CD4-positive, alpha-beta T cell treated with Interleukin-2 at 100 ng/mL for 4 hours (primary cell): ENCODE results near the gene OR51B5.
"Not testable (repeated sequence)": the region's sequence is repeated elsewhere in the genome, so short reads cannot be mapped to it uniquely, and the experiment has no call there.

Experiments used
- DNase-seq: peaks from one replicate; pipeline ENCODE4 v3.0.0-alpha.2; 2020; ENCODE audit warnings: low spot score

The OR51B5 gene

GRCh38 chr11:5335170-5335569 lies 8.2 kb downstream of the OR51B5 start:
- DNase-seq: no peak

GRCh38 chr11:5324197-5324596 lies 19.1 kb downstream of the OR51B5 start, which contains the start of gene OR51B2:
TSS of gene OR51B2 (minus strand) at chr11:5324297. CDS start at chr11:5324297, 0 bp downstream.
- DNase-seq: no peak

GRCh38 chr11:5317292-5317691 lies 26.0 kb downstream of the OR51B5 start:
- DNase-seq: no peak

DNA sequence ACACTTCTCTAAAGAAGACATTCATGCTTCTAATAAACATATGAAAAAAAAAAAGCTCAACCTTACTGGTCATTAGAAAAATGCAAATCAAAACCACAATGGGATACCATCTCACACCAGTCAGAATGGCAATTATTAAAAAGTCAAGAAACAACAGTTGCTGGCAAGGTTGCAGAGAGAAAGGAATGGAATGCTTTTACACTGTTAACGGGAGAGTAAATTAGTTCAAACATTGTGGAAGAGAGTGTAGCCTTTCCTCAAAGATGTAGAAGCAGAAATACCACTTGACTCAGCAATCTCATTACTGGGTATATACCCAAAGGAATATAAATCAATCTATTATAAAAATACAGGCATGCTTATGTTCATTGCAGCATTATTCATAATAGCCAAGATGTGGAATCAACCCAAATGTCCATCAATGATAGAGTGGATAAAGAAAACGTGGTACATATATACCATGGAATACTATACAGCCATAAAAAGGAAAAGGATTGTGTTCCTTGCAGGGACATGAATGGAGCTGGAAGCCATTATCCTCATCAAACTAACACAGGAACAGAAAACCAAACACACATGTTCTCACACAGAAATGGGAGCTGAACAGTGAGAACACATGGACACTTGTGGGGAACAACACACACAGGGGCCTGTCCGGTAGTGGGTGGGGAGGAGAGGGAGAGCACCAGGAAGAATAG lies 29.8 kb downstream of the OR51B5 start:
- DNase-seq: not testable (repeated sequence)

- no peak for DNase-seq
Observed at GRCh38 chr11:5310423-5310822, 32.9 kb downstream of the OR51B5 start.

- DNase-seq: no peak
Observed at GRCh38 chr11:5307256-5308019, 35.9 kb downstream of the OR51B5 start.

GRCh38 chr11:5304046-5304445 lies 39.3 kb downstream of the OR51B5 start:
- DNase-seq: no peak

GRCh38 chr11:5303626-5304025 lies 39.7 kb downstream of the OR51B5 start:
- DNase-seq: no peak

GRCh38 chr11:5301846-5302245 lies 41.5 kb downstream of the OR51B5 start, which contains the start of gene OR51B4:
TSS of gene OR51B4 (minus strand) at chr11:5301946. CDS start at chr11:5301946, 0 bp downstream.
- no peak for DNase-seq

GRCh38 chr11:5300251-5300650 lies 43.1 kb downstream of the OR51B5 start:
- DNase-seq: no peak

GRCh38 chr11:5298451-5298850 lies 44.9 kb downstream of the OR51B5 start:
- DNase-seq: no peak

GRCh38 chr11:5297721-5298323 lies 45.5 kb downstream of the OR51B5 start:
- DNase-seq: no peak

- DNase-seq: not testable (repeated sequence)
Observed at GRCh38 chr11:5294342-5294995, 48.9 kb downstream of the OR51B5 start.

GRCh38 chr11:5293028-5293427 lies 50.3 kb downstream of the OR51B5 start:
- DNase-seq: no peak
